Endothelial cell of umbilical vein (primary cell): ENCODE measurements around the gene ASCL1.

Experiments used
- EZH2 ChIP-seq: IDR thresholded peaks from 2 replicates; pipeline ENCODE4 v1.6.1; 2012; ENCODE audit warnings: borderline replicate concordance, low read depth, mild to moderate bottlenecking, moderate library complexity, low read length, inconsistent platforms; ENCODE audit not compliant: severe bottlenecking
- POLR2A ChIP-seq: IDR thresholded peaks from 2 replicates; pipeline ENCODE4 v1.6.1; 2012; ENCODE audit warnings: low read depth, mild to moderate bottlenecking, control low read depth, low read length
- POLR2AphosphoS5 ChIP-seq: IDR thresholded peaks from 2 replicates; pipeline ENCODE4 v1.6.1; 2012; ENCODE audit warnings: low read depth, mild to moderate bottlenecking, control low read depth, low read length, moderate library complexity; ENCODE audit not compliant: insufficient read depth
- TF ChIP-seq, protein P1 (sequence below), 2 donors: IDR thresholded peaks; 1 replicate in 1 of 2; 2 replicates in 1 of 2; pipeline ENCODE4 v1.5.1; 2011; ENCODE audit warnings: low read length in 2 of 2, mild to moderate bottlenecking in 2 of 2, moderate library complexity in 2 of 2, control low read depth in 1 of 2, inconsistent platforms in 1 of 2, low read depth in 1 of 2; ENCODE audit not compliant: insufficient read depth in 1 of 2; ENCODE audit errors: extremely low read depth in 1 of 2
- TF ChIP-seq, protein P2 (sequence below): IDR thresholded peaks from 2 replicates; pipeline ENCODE4 v1.6.1; 2011; ENCODE audit not compliant: insufficient read depth, insufficient read length

DNA sequence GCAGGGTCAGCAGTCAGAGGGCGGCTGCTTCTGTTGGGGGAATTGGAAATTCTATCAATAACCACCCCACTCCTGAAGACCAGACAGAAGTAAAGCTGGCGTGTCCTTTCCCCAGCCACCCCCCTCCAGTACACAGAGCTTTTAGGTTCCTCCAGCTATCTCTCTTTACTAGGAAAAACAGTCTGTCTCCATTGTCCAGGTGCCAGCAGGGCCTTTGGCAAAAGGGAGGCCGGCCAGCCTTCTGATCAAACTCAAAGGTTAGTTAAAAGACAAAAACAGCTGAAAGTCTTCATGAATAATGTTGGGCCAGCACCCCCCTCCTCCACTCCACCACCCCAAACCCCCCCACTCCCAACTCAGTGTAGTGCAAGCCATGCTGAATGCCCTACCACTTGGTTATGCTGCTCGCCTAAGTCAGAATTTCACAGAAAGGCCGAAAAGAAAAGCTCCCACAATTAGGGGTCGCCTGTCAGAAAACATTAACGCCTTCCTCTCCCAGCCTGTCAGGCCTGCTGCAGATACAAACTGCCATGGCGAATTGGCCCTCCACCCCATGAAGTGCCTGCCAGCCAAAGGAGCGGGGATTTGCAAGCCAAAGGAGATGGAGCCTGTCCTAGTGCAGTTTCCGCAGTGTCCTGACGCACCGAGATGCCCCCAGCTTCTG, 8.9 kb downstream of the ASCL1 start:
- TF ChIP-seq, protein P1, sequence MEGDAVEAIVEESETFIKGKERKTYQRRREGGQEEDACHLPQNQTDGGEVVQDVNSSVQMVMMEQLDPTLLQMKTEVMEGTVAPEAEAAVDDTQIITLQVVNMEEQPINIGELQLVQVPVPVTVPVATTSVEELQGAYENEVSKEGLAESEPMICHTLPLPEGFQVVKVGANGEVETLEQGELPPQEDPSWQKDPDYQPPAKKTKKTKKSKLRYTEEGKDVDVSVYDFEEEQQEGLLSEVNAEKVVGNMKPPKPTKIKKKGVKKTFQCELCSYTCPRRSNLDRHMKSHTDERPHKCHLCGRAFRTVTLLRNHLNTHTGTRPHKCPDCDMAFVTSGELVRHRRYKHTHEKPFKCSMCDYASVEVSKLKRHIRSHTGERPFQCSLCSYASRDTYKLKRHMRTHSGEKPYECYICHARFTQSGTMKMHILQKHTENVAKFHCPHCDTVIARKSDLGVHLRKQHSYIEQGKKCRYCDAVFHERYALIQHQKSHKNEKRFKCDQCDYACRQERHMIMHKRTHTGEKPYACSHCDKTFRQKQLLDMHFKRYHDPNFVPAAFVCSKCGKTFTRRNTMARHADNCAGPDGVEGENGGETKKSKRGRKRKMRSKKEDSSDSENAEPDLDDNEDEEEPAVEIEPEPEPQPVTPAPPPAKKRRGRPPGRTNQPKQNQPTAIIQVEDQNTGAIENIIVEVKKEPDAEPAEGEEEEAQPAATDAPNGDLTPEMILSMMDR (IDR thresholded peaks at IDR 0.05; ENCODE audit: extremely low read depth in 1 of 2, insufficient read depth in 1 of 2, low read depth in 1 of 2, low read length in 2 of 2): no peak
- TF ChIP-seq, protein P2, sequence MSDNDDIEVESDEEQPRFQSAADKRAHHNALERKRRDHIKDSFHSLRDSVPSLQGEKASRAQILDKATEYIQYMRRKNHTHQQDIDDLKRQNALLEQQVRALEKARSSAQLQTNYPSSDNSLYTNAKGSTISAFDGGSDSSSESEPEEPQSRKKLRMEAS: no peak
- no peak for TF ChIP-seq POLR2A
- no peak for TF ChIP-seq POLR2AphosphoS5
- no peak for TF ChIP-seq EZH2
